Esophagus squamous epithelium (tissue), 5 donors: Measurements from ENCODE around the gene LYRM7. TPM values are rescaled to one million over a fixed set of nuclear protein-coding genes. Genes with fewer than 3 reads are reported as not detected.

Experiments used
- DNase-seq: peaks from one replicate; lab custom pipeline; 2025; lab: John Stamatoyannopoulos, UW
- H3K27ac ChIP-seq, 4 donors: fragments of 200-600 bp; sonication (generic); one replicate each; pipeline ENCODE4 v1.5.1; 2016 to 2019; ENCODE audit warnings: mild to moderate bottlenecking in 1 of 4
- H3K27me3 ChIP-seq, 4 donors: fragments of 200-600 bp; sonication (generic); 1 replicate in 3 of 4; 2 replicates in 1 of 4; pipeline versions ENCODE4 v1.5.1 to v1.6.0; 2017 to 2021; ENCODE audit warnings: antibody characterized with exemption in 1 of 4
- H3K36me3 ChIP-seq, 3 donors: fragments of 200-600 bp; sonication (generic); one replicate each; pipeline ENCODE4 v1.5.1; 2016 to 2019
- H3K4me1 ChIP-seq, 3 donors: fragments of 200-600 bp; sonication (generic); one replicate each; pipeline ENCODE4 v1.5.1; 2017 to 2019
- H3K4me3 ChIP-seq, 4 donors: fragments of 200-600 bp; sonication (generic); 1 replicate in 3 of 4; 2 replicates in 1 of 4; pipeline ENCODE4 v1.5.1; 2016 to 2019; ENCODE audit warnings: mild to moderate bottlenecking in 2 of 4, moderate library complexity in 1 of 4
- H3K9me3 ChIP-seq, 3 donors: fragments of 200-600 bp; sonication (generic); one replicate each; pipeline ENCODE4 v1.5.1; 2016 to 2019
- POLR2A ChIP-seq, 4 donors: fragments of 450-650 bp; IDR thresholded peaks; one replicate each; pipeline ENCODE4 v1.6.1; 2017; ENCODE audit warnings: antibody characterized with exemption in 4 of 4, mild to moderate bottlenecking in 4 of 4, moderate library complexity in 3 of 4
- WGBS, 2 donors: methylation state at CpG; one replicate each; pipeline ENCODE4 v1.1.5; 2018; 5-methylcytosine and 5-hydroxymethylcytosine counted together
- intact Hi-C: fragments of 100-400 bp; cut with DNase I; formaldehyde crosslinking; loops from one replicate; pipeline ENCODE4 v1.15.0; 2022
- total RNA-seq, 4 donors: library from RNA; depleted of rRNA; stranded (reverse); fragments of >200 nt; gene quantifications; one replicate each; pipeline ENCODE4 v1.1.0, GENCODE V29; 2016
- TF ChIP-seq, protein P1 (sequence below), 6 experiments: fragments of 450-650 bp in 4 of 6; fragments of 200-600 bp in 2 of 6; sonication (generic) in 2 of 6; IDR thresholded peaks; one replicate each; pipeline ENCODE4 v1.5.1; 2016 to 2019; ENCODE audit warnings: antibody characterized with exemption in 6 of 6, mild to moderate bottlenecking in 4 of 6, moderate library complexity in 4 of 6
- donor health status: DM: yes; HTN: yes; CAD: no.

Gene LYRM7
- total RNA-seq, 4 donors from 2014 or later: 4.1 to 9.3 (median 6.4) TPM

DNA sequence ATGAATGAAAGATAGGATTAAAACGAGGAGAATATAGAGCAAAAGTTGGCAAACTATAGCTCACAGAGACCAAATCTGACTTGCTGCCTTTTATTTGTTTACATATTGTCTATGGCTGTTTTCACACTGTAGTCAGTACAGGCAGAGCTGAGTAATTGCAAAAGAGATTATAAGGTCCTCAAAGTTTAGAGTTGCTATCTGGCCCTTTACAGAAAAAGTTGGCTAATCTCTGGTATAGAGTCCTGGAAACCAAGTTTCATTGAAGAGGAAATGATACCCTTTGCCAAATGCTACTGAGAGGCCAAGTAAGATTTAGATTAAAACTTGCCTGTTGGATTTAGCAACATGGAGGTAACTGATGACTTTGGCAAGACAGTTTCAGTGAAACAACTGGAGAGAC, 36.0 kb downstream of the LYRM7 start:
- no peaks in the 10 kb centered on the region for H3K9me3 ChIP-seq
- DNase-seq: no peak
- H3K4me3 ChIP-seq: no peak overlapping the region
- intact Hi-C loops: no loop called here
- TF ChIP-seq, protein P1, sequence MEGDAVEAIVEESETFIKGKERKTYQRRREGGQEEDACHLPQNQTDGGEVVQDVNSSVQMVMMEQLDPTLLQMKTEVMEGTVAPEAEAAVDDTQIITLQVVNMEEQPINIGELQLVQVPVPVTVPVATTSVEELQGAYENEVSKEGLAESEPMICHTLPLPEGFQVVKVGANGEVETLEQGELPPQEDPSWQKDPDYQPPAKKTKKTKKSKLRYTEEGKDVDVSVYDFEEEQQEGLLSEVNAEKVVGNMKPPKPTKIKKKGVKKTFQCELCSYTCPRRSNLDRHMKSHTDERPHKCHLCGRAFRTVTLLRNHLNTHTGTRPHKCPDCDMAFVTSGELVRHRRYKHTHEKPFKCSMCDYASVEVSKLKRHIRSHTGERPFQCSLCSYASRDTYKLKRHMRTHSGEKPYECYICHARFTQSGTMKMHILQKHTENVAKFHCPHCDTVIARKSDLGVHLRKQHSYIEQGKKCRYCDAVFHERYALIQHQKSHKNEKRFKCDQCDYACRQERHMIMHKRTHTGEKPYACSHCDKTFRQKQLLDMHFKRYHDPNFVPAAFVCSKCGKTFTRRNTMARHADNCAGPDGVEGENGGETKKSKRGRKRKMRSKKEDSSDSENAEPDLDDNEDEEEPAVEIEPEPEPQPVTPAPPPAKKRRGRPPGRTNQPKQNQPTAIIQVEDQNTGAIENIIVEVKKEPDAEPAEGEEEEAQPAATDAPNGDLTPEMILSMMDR (IDR thresholded peaks at IDR 0.05): no peak
- TF ChIP-seq POLR2A (IDR thresholded peaks at IDR 0.05): no peak
- 36 to 50% methylated on average over 1 of the region's 1 CpG for WGBS, 2 donors
- H3K27ac ChIP-seq: no peak overlapping the region
- H3K4me1 ChIP-seq: peaks cover 0 to 5% (median 0%) of the 10 kb centered on the region in 3 donors
- no peaks in the 10 kb centered on the region for H3K27me3 ChIP-seq
- H3K36me3 ChIP-seq: peaks cover 0 to 4% (median 0%) of the 10 kb centered on the region in 3 donors

DNA sequence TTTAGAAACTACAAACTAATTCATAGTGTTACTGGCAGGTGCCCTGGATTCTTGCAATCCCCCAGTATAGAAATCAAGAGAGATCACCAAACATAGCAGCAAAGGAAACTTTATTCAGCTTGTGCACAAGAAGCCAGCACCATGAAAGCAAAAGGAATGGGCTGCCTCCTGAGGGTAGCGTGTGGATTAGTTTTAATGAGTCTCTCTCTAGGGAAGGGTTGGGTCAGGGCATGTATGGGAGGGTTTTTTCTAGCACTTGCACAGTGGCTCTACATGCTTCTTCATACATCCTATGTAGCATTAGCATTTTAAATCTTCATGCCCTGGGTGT, 38.4 kb downstream of the LYRM7 start:
- Histone ChIP-seq H3K27me3 (no peaks in the 10 kb centered on the region), H3K4me3 (no peak overlapping the region), H3K4me1 (peaks cover 0 to 5% (median 0%) of the 10 kb centered on the region in 3 donors), H3K9me3 (no peaks in the 10 kb centered on the region), H3K27ac (no peak overlapping the region), H3K36me3 (no peaks in the 10 kb centered on the region)
- DNase-seq: no peak
- intact Hi-C loops: no loop called here
- TF ChIP-seq, protein P1 (IDR thresholded peaks at IDR 0.05): no peak
- no peak for TF ChIP-seq POLR2A (IDR thresholded peaks at IDR 0.05)
- 73 to 83% methylated on average over 1 of the region's 1 CpG for WGBS, 2 donors

DNA sequence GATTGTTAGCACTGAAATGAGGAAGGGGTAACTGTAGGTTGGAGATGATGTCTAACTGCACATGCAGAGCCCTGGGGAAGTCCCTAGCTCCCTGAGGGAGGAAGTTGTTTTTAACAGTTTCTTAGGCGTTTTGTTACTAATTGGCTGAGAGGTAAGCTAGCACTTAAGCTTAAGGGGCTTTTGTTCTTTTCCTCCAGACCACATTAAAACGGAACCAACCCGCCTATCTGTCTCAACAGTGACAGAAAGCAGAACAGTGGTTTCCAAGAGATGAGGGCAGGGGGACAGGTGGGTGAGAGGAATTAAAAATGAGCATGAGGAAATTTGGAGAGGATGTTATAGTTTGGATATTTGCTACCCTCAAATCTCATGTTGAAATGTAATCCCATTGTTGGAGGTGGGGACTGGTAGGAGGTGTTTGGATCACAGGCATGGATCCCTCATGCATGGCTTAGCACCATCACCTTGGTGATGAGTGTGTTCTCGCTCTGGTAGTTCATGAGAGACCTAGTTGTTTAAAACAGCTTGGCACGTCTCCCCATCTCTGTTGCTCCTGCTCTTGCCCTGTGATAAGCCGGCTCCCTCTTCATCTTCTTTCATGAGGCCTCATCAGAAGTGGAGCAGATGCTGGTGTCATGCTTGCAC, 38.9 kb downstream of the LYRM7 start:
- DNase-seq: no peak
- peaks cover 0 to 5% (median 0%) of the 10 kb centered on the region in 3 donors for H3K4me1 ChIP-seq
- H3K9me3 ChIP-seq: no peaks in the 10 kb centered on the region
- H3K4me3 ChIP-seq: no peak overlapping the region
- 31 to 45% methylated on average over 6 of the region's 6 CpGs for WGBS, 2 donors
- no peak overlapping the region for H3K27ac ChIP-seq
- intact Hi-C loops: no loop called here
- TF ChIP-seq, protein P1 (IDR thresholded peaks at IDR 0.05): no peak
- no peak for TF ChIP-seq POLR2A (IDR thresholded peaks at IDR 0.05)
- H3K36me3 ChIP-seq: no peaks in the 10 kb centered on the region
- no peaks in the 10 kb centered on the region for H3K27me3 ChIP-seq

DNA sequence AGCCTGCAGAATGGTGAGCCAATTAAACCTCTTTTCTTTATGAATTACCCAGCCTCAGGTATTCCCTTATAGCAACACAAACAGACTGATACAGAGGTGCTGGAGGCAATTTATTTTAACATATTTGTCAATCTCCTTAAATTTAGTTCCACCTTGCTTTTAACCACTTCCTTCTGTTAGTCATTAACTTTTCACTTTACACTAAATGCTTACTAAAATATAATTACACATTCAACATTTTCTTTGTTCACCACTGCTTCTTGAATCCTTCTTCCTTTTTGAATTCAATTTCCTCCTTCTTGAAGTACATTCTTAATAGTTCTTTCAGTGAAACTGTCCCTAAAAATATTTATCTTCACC, 39.4 kb downstream of the LYRM7 start:
- TF ChIP-seq, protein P1 (IDR thresholded peaks at IDR 0.05): no peak
- TF ChIP-seq POLR2A (IDR thresholded peaks at IDR 0.05): no peak

DNA sequence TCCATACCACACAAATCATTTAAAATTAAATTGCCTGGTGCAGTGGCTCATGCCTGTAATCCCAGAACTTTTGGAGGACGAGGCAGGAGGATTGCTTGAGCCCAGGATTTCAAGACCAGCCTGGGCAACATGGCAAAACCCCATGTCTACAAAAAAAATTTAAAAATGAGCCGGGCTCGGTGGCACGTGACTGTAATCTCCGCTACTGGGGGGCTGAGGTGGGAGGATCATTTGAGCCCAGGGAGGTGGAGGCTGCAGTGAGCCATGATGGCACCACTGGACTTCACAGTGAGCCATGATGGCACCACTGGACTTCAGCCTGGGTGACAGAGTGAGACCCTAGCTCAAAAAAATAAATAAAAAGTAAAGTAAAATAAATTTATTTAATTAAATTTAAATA, 40.9 kb downstream of the LYRM7 start:
- intact Hi-C loops: no loop called here
- 91 to 92% methylated on average over 5 of the region's 5 CpGs for WGBS, 2 donors
- TF ChIP-seq, protein P1 (IDR thresholded peaks at IDR 0.05): no peak
- no peak for TF ChIP-seq POLR2A (IDR thresholded peaks at IDR 0.05)

More for the DNA sequence above, 39.4 kb downstream of the LYRM7 start:
- Histone ChIP-seq H3K27ac (no peak overlapping the region), H3K4me1 (peaks cover 0 to 5% (median 0%) of the 10 kb centered on the region in 3 donors), H3K9me3 (no peaks in the 10 kb centered on the region), H3K27me3 (no peaks in the 10 kb centered on the region), H3K4me3 (no peak overlapping the region), H3K36me3 (no peaks in the 10 kb centered on the region)
- DNase-seq: no peak
- intact Hi-C loops: no loop called here

More for the DNA sequence above, 40.9 kb downstream of the LYRM7 start:
- DNase-seq: no peak
- peaks cover 0 to 5% (median 0%) of the 10 kb centered on the region in 3 donors for H3K4me1 ChIP-seq
- no peak overlapping the region for H3K4me3 ChIP-seq
- no peak overlapping the region for H3K27ac ChIP-seq
- H3K9me3 ChIP-seq: no peaks in the 10 kb centered on the region
- H3K27me3 ChIP-seq: no peaks in the 10 kb centered on the region
- no peaks in the 10 kb centered on the region for H3K36me3 ChIP-seq
